Uterus (tissue), 4 donors: Measurements from ENCODE around the gene EPYC. TPM values are rescaled to one million over a fixed set of nuclear protein-coding genes. Genes with fewer than 3 reads are reported as not detected.

Source experiments
- DNase-seq, 2 donors: peaks; one replicate each; pipeline ENCODE4 v3.0.0-alpha.2; 2019 to 2020
- H3K27ac ChIP-seq, 2 donors: fragments of 200-600 bp; sonication (generic); 1 replicate in 1 of 2; 2 replicates in 1 of 2; pipeline ENCODE4 v1.5.1; 2016 to 2018
- H3K27me3 ChIP-seq, 2 donors: fragments of 200-600 bp; sonication (generic); one replicate each; pipeline ENCODE4 v1.5.1; 2018 to 2019; ENCODE audit warnings: control low read depth in 1 of 2
- H3K36me3 ChIP-seq, 2 donors: fragments of 200-600 bp; sonication (generic); one replicate each; pipeline ENCODE4 v1.5.1; 2019; ENCODE audit warnings: control low read depth in 1 of 2
- H3K4me1 ChIP-seq, 2 donors: fragments of 200-600 bp; sonication (generic); one replicate each; pipeline ENCODE4 v1.5.1; 2018 to 2019; ENCODE audit warnings: control low read depth in 1 of 2
- H3K4me3 ChIP-seq, 2 donors: fragments of 200-600 bp; sonication (generic); 1 replicate in 1 of 2; 2 replicates in 1 of 2; pipeline ENCODE4 v1.5.1; 2018 to 2019; ENCODE audit warnings: mild to moderate bottlenecking in 1 of 2
- H3K9me3 ChIP-seq, 2 donors: fragments of 200-600 bp; sonication (generic); one replicate each; pipeline ENCODE4 v1.5.1; 2019; ENCODE audit warnings: control low read depth in 1 of 2
- POLR2A ChIP-seq, 2 donors: fragments of 450-650 bp; IDR thresholded peaks; one replicate each; pipeline ENCODE4 v1.6.1; 2016; ENCODE audit warnings: antibody characterized with exemption in 2 of 2, mild to moderate bottlenecking in 1 of 2, moderate library complexity in 1 of 2
- intact Hi-C: fragments of 100-400 bp; cut with DNase I; formaldehyde crosslinking; loops from one replicate; pipeline ENCODE4 v1.15.1; 2023; ENCODE audit warnings: low total_unique reads
- total RNA-seq, 4 donors: library from RNA; depleted of rRNA in 3 of 4; stranded (reverse); fragments of >200 nt in 3 of 4; gene quantifications; one replicate each; pipeline versions ENCODE4 v1.1.0 to v1.2.4, GENCODE V29; 2014 to 2023
- TF ChIP-seq, protein P1 (sequence below), 4 experiments: fragments of 200-600 bp in 2 of 4; fragments of 450-650 bp in 2 of 4; sonication (generic) in 2 of 4; IDR thresholded peaks; one replicate each; pipeline ENCODE4 v1.5.1; 2016 to 2019; ENCODE audit warnings: antibody characterized with exemption in 4 of 4, mild to moderate bottlenecking in 2 of 4, moderate library complexity in 1 of 4
- donor health status: DM: yes; HTN: yes; CAD: no.

EPYC gene
- total RNA-seq, 4 donors from 2014 or later: 0.14 TPM; not detected in 3

- intact Hi-C loops: no loop called here
- no peak for DNase-seq
- TF ChIP-seq, protein P1, sequence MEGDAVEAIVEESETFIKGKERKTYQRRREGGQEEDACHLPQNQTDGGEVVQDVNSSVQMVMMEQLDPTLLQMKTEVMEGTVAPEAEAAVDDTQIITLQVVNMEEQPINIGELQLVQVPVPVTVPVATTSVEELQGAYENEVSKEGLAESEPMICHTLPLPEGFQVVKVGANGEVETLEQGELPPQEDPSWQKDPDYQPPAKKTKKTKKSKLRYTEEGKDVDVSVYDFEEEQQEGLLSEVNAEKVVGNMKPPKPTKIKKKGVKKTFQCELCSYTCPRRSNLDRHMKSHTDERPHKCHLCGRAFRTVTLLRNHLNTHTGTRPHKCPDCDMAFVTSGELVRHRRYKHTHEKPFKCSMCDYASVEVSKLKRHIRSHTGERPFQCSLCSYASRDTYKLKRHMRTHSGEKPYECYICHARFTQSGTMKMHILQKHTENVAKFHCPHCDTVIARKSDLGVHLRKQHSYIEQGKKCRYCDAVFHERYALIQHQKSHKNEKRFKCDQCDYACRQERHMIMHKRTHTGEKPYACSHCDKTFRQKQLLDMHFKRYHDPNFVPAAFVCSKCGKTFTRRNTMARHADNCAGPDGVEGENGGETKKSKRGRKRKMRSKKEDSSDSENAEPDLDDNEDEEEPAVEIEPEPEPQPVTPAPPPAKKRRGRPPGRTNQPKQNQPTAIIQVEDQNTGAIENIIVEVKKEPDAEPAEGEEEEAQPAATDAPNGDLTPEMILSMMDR (IDR thresholded peaks at IDR 0.05): no peak
- no peak for TF ChIP-seq POLR2A (IDR thresholded peaks at IDR 0.05)
- H3K4me1 ChIP-seq: no peaks in the 10 kb centered on the region
- H3K27me3 ChIP-seq: no peaks in the 10 kb centered on the region
- H3K9me3 ChIP-seq: no peaks in the 10 kb centered on the region
- H3K4me3 ChIP-seq: no peak overlapping the region
- no peak overlapping the region for H3K27ac ChIP-seq
- H3K36me3 ChIP-seq: no peaks in the 10 kb centered on the region
Measured at GRCh38 chr12:90920222-90920621, 84.5 kb downstream of the EPYC start.

GRCh38 chr12:90917431-90917830 lies 87.3 kb downstream of the EPYC start:
- H3K36me3 ChIP-seq: no peaks in the 10 kb centered on the region
- no peaks in the 10 kb centered on the region for H3K9me3 ChIP-seq
- no peaks in the 10 kb centered on the region for H3K27me3 ChIP-seq
- H3K4me1 ChIP-seq: no peaks in the 10 kb centered on the region
- H3K27ac ChIP-seq: no peak overlapping the region
- TF ChIP-seq, protein P1 (IDR thresholded peaks at IDR 0.05): no peak
- no peak for TF ChIP-seq POLR2A (IDR thresholded peaks at IDR 0.05)
- H3K4me3 ChIP-seq: no peak overlapping the region
- DNase-seq: no peak
- intact Hi-C loops: no loop called here

DNA sequence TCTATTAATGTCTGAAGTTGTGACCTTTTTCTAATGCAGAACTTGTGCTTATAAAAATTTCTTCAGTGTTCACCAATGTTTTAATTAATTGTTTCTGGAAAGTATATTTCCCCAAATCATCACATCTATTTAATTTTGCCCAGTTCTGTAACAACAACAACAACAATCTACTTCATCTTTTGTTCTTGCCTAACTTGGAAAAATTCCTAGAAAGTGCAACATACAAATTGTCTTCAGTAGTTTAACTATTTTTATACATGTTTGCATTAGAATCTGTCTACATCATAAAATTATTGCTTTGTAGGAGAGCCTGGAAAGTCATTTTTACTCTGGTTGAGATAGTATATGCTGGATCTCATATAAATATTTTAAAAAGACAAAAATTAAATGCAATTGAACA lies 88.3 kb downstream of the EPYC start:
- Histone ChIP-seq H3K27me3 (no peaks in the 10 kb centered on the region), H3K9me3 (no peaks in the 10 kb centered on the region), H3K36me3 (no peaks in the 10 kb centered on the region), H3K4me1 (no peaks in the 10 kb centered on the region), H3K4me3 (no peak overlapping the region), H3K27ac (no peak overlapping the region)
- DNase-seq: no peak
- TF ChIP-seq, protein P1 (IDR thresholded peaks at IDR 0.05): no peak
- TF ChIP-seq POLR2A (IDR thresholded peaks at IDR 0.05): no peak
- intact Hi-C loops: no loop called here

DNA sequence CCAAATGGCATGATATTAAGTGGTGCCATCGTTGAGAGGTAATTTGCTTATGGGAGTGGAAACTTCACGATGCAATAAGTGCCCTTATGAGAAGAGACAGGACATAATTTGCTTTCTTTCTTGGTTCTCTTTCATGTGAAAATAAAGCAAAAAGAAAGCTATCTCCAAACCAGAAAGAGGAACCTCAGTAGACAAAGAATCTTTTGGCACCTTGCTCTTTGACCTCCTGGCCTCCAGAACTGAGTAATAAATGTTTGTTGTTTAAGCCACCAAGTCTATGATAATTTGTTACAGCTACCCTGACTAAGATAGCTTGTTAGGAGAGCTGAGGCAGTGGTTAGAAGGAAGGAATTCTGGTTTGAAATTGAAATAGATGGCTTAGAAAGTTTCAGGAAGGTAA lies 89.4 kb downstream of the EPYC start:
- Histone ChIP-seq H3K4me1 (no peaks in the 10 kb centered on the region), H3K9me3 (no peaks in the 10 kb centered on the region), H3K36me3 (no peaks in the 10 kb centered on the region), H3K4me3 (no peak overlapping the region), H3K27ac (no peak overlapping the region), H3K27me3 (no peaks in the 10 kb centered on the region)
- TF ChIP-seq, protein P1 (IDR thresholded peaks at IDR 0.05): no peak
- TF ChIP-seq POLR2A (IDR thresholded peaks at IDR 0.05): no peak
- intact Hi-C loops: no loop called here
- DNase-seq: no peak

Other genes starting within 250 kb of the EPYC start
- gene CCER1, start 49.8 kb downstream of the EPYC start, total RNA-seq: not detected
- 1 to 10 TPM in 1 of 4 donors, not detected in 3; 1.3 TPM for gene KERA, start 53.1 kb upstream of the EPYC start, total RNA-seq
- 100 to 1,000 TPM in 3 of 4 donors, 10 to 100 TPM in 1; 79.4 to 930 (median 325) TPM for gene LUM, start 106.5 kb upstream of the EPYC start, total RNA-seq
- 1,000 to 10,000 TPM; 1,699 to 4,675 (median 2,258) TPM for gene DCN, start 177.8 kb upstream of the EPYC start, total RNA-seq